Neural cell (in vitro differentiated cells): ENCODE data around the gene KRTAP9-4. TPM values are rescaled to one million over a fixed set of nuclear protein-coding genes. Genes with fewer than 3 reads are reported as not detected.
"Not testable (repeated sequence)": the region's sequence is repeated elsewhere in the genome, so short reads cannot be mapped to it uniquely, and the experiment has no call there.

Experiments used
- H2AFZ ChIP-seq: fragments of 200-600, 300-800 bp; sonication (generic), shearing (Covaris generic); 2 replicates; pipeline ENCODE4 v1.6.0; 2014; ENCODE audit warnings: low read depth, mild to moderate bottlenecking, antibody characterized with exemption, low read length, moderate library complexity
- H3F3A ChIP-seq: fragments of 200-600 bp; shearing (Covaris generic); 2 replicates; pipeline ENCODE4 v1.6.1; 2016; ENCODE audit warnings: mild to moderate bottlenecking, moderate library complexity, mixed read lengths, antibody characterized with exemption, low read length; ENCODE audit not compliant: insufficient read depth, poor library complexity, severe bottlenecking
- H3K27ac ChIP-seq: fragments of 200-600, 300-800 bp; sonication (generic), shearing (Covaris generic); 2 replicates; pipeline ENCODE4 v1.5.1; 2014; ENCODE audit warnings: mild to moderate bottlenecking, low read length, moderate library complexity
- H3K27me3 ChIP-seq: fragments of 300-800, 200-600 bp; sonication (generic), shearing (Covaris generic); 2 replicates; pipeline ENCODE4 v1.6.0; 2014; ENCODE audit warnings: mild to moderate bottlenecking, low read depth, low read length, moderate library complexity; ENCODE audit not compliant: insufficient read depth
- H3K36me3 ChIP-seq: fragments of 300-800, 200-600 bp; sonication (generic), shearing (Covaris generic); 2 replicates; pipeline ENCODE4 v1.5.1; 2014; ENCODE audit warnings: mild to moderate bottlenecking, antibody characterized with exemption, low read length, moderate library complexity; ENCODE audit not compliant: insufficient read depth
- H3K4me2 ChIP-seq: fragments of 300-800, 200-600 bp; sonication (generic), shearing (Covaris generic); 2 replicates; pipeline ENCODE4 v1.6.0; 2014; ENCODE audit warnings: mild to moderate bottlenecking, low read length
- H3K4me3 ChIP-seq: fragments of 300-800, 200-600 bp; sonication (generic), shearing (Covaris generic); 2 replicates; pipeline ENCODE4 v1.5.1; 2014; ENCODE audit warnings: mild to moderate bottlenecking, low read length, moderate library complexity
- H3K79me2 ChIP-seq: fragments of 200-600 bp; shearing (Covaris generic); replicated peaks from 2 replicates; pipeline ENCODE4 v1.6.0; 2014; ENCODE audit warnings: mild to moderate bottlenecking, low read length, moderate library complexity; ENCODE audit not compliant: insufficient read depth
- H3K9ac ChIP-seq: fragments of 300-800, 200-600 bp; sonication (generic), shearing (Covaris generic); 2 replicates; pipeline ENCODE4 v1.6.1; 2016; ENCODE audit warnings: mild to moderate bottlenecking, low read length, mixed read lengths
- H3K9me2 ChIP-seq: fragments of 200-600 bp; shearing (Covaris generic); 2 replicates; pipeline ENCODE4 v1.6.1; 2016; ENCODE audit warnings: mild to moderate bottlenecking, low read length, mixed read lengths; ENCODE audit not compliant: insufficient read depth
- H3K9me3 ChIP-seq: fragments of 200-600, 300-800 bp; sonication (generic), shearing (Covaris generic); 2 replicates; pipeline ENCODE4 v1.6.1; 2016; ENCODE audit warnings: mild to moderate bottlenecking, mixed run types, low read length, moderate library complexity, mixed read lengths
- H4K20me1 ChIP-seq: fragments of 200-600 bp; shearing (Covaris generic); 2 replicates; pipeline ENCODE4 v1.6.1; 2016; ENCODE audit warnings: mild to moderate bottlenecking, mixed run types; ENCODE audit not compliant: insufficient read depth
- EP300 ChIP-seq: fragments of 450-650 bp; conservative IDR thresholded peaks from 2 replicates; pipeline ENCODE4 v1.6.1; 2014; ENCODE audit warnings: antibody characterized with exemption, mild to moderate bottlenecking, moderate library complexity; ENCODE audit not compliant: poor library complexity, severe bottlenecking
- EZH2 ChIP-seq: fragments of 200-600, 300-800 bp; shearing (Covaris generic), sonication (generic); IDR thresholded peaks from 2 replicates; pipeline ENCODE4 v1.6.1; 2014; ENCODE audit warnings: antibody characterized with exemption, low read length, borderline replicate concordance, mild to moderate bottlenecking; ENCODE audit not compliant: insufficient read depth, poor library complexity, severe bottlenecking
- POLR2AphosphoS5 ChIP-seq: IDR thresholded peaks from 2 replicates; pipeline ENCODE4 v1.6.1; 2012
- RAD21 ChIP-seq: fragments of 450-650 bp; conservative IDR thresholded peaks from 2 replicates; pipeline ENCODE4 v1.6.1; 2014; ENCODE audit warnings: antibody characterized with exemption, mild to moderate bottlenecking, moderate library complexity
- SMC3 ChIP-seq: fragments of 450-650 bp; conservative IDR thresholded peaks from 2 replicates; pipeline ENCODE4 v1.6.1; 2014; ENCODE audit warnings: antibody characterized with exemption, mild to moderate bottlenecking, moderate library complexity; ENCODE audit not compliant: poor library complexity
- TAF1 ChIP-seq: IDR thresholded peaks from 2 replicates; pipeline ENCODE4 v1.6.1; 2012; ENCODE audit warnings: low read depth
- polyA plus RNA-seq: library from polyadenylated mRNA; depleted of rRNA; stranded (reverse); fragments of >200 nt; gene quantifications from 2 replicates; pipeline ENCODE4 v1.2.3, GENCODE V29; 2014
- TF ChIP-seq, protein P1 (sequence below): fragments of 450-650 bp; IDR thresholded peaks from 2 replicates; pipeline ENCODE4 v1.5.1; 2014; ENCODE audit warnings: antibody characterized with exemption, mild to moderate bottlenecking, moderate library complexity; ENCODE audit not compliant: poor library complexity, severe bottlenecking

The KRTAP9-4 gene
- polyA plus RNA-seq, 1 donor from 2014 or later = not detected

DNA sequence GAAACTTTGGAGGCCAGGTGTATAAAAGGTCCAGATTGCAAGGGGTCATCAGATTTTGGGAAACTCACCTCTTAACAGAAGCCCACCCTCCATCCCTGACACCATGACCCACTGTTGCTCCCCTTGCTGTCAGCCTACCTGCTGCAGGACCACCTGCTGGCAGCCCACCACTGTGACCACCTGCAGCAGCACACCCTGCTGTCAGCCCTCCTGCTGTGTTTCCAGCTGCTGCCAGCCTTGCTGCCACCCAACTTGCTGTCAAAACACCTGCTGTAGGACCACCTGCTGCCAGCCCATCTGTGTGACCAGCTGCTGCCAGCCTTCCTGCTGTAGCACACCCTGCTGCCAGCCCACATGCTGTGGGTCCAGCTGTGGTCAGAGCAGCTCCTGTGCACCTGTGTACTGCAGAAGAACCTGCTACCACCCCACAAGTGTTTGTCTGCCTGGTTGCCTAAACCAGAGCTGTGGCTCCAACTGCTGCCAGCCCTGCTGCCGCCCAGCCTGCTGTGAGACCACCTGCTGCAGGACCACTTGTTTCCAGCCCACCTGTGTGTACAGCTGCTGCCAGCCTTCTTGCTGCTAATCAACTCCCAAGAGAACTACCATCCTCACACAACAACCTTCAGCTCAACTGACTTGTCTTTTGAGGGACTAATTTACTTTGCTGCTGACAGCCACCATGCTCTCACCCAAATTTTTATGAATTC is 16.9 kb upstream of the KRTAP9-4 start, which contains the start of gene KRTAP9-3:
TSS of gene KRTAP9-3 (plus strand) at position 51 of the 707 bp plus-strand sequence. CDS start at position 104, 53 bp downstream.
- not testable (repeated sequence) for H3K9me2 ChIP-seq, H3K36me3 ChIP-seq, H2AFZ ChIP-seq, H3K9me3 ChIP-seq, H3K79me2 ChIP-seq, H3K9ac ChIP-seq, H4K20me1 ChIP-seq, H3F3A ChIP-seq, H3K4me3 ChIP-seq, H3K4me2 ChIP-seq, H3K27me3 ChIP-seq, H3K27ac ChIP-seq

DNA sequence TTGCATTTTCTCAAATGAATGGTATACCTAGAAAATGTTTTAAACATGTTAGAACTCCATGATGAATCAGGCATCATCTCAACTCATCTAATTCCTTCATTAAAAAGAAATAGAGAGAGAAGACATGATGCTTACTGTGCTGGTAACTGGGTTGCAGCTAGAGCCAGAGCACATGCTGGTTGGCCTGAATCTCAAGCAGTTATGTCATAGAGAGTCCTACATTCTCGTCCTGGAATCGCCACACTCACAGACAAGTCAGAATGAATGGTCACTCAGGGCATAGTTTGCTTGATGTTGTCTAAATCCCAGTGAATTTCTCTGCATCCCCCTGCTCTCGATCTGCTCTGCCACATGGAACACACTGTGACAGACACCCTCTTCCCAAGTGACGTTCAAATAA is 12.4 kb upstream of the KRTAP9-4 start:
- not testable (repeated sequence) for H3K79me2 ChIP-seq, H3K9me3 ChIP-seq, H3K4me2 ChIP-seq, H4K20me1 ChIP-seq, H3K36me3 ChIP-seq, H3K27me3 ChIP-seq, H3K27ac ChIP-seq, H3F3A ChIP-seq, H3K4me3 ChIP-seq, H2AFZ ChIP-seq, H3K9me2 ChIP-seq, H3K9ac ChIP-seq

DNA sequence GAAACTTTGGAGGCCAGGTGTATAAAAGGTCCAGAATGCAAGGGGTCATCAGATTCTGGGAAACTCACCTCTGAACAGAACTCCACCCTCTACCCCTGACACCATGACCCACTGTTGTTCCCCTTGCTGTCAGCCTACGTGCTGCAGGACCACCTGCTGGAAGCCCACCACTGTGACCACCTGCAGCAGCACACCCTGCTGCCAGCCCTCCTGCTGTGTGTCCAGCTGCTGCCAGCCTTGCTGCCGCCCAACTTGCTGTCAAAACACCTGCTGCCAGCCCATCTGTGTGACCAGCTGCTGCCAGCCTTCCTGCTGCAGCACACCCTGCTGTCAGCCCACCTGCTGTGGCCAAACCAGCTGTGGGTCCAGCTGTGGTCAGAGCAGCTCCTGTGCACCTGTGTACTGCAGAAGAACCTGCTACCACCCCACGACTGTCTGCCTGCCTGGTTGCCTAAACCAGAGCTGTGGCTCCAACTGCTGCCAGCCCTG is 11.5 kb upstream of the KRTAP9-4 start, which contains the start of gene KRTAP9-8:
TSS of gene KRTAP9-8 (plus strand) at position 51 of the 489 bp plus-strand sequence. CDS start at position 104, 53 bp downstream.
- H3F3A ChIP-seq, H3K36me3 ChIP-seq, H3K4me2 ChIP-seq, H3K9ac ChIP-seq, H4K20me1 ChIP-seq, H3K27ac ChIP-seq, H3K4me3 ChIP-seq, H3K9me2 ChIP-seq, H3K9me3 ChIP-seq, H3K79me2 ChIP-seq, H3K27me3 ChIP-seq, H2AFZ ChIP-seq: not testable (repeated sequence)

DNA sequence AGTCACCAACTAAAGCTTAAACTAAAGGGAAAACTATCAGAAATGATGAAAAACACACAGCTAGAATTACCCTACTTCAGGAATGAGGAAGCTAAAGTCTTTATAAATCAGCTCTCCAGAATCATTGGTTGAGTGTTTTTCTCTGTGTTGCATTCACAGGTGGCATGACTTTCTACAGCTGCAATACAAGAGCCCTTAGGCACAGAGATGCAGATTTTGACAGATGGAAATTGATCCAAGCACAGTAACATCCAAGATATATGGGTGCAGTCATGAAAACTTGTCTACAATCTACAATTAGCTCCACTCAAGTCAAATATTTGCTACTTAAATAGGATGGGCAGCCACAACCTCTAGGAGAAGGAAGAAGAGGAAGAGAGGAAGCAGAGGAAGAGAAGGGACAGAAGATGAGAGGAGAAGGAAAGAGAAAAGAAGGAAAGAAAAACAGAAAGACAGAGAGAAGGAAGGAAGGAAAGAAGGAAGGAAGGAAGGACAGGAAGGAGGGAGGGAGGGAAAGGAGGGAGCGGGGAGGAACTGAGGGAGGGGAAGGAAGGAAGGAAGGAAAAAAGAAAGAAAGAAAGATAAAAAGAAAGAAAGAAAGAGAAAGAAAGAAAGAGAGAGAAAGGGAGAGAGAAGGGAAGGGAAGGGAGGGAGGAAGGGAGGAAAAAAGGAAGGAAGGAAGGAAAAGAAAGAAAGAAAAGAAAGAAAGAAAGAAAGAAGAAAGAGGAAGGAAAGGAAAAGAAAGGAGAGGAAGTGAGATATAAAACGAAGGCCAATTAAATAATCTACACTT is 2.3 kb upstream of the KRTAP9-4 start:
- not testable (repeated sequence) for H2AFZ ChIP-seq, H3K4me3 ChIP-seq, H3K4me2 ChIP-seq, H4K20me1 ChIP-seq, H3K9ac ChIP-seq, H3K9me3 ChIP-seq, H3K27me3 ChIP-seq, H3K36me3 ChIP-seq, H3K79me2 ChIP-seq, H3K9me2 ChIP-seq, H3K27ac ChIP-seq, H3F3A ChIP-seq

DNA sequence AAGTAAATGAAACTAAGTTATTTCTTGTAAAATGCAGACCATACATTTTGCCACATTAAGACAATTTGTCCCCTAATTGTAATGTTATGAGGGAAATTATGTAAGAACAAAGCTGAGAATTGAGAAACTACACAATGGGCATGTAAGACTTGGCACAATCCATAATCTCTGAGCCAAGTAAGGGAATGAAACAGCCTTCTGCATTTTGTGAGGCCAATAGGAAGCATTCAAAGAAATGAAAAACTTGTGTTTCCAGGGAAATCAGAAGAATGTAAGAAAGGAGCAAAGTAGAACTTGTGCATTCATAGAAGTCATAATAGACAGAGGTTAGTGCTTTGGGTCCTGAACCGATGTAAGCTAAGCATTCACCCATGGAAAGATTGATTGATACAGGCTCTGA is 1.8 kb downstream of the KRTAP9-4 start:
- H3F3A ChIP-seq = no peaks in the 10 kb centered on the region
- no peak overlapping the region for H3K9ac ChIP-seq
- no peak overlapping the region for H2AFZ ChIP-seq
- no peaks in the 10 kb centered on the region for H3K27me3 ChIP-seq
- no peaks in the 10 kb centered on the region for H3K36me3 ChIP-seq
- H3K9me2 ChIP-seq = no peaks in the 10 kb centered on the region
- no peak overlapping the region for H3K4me2 ChIP-seq
- H4K20me1 ChIP-seq = no peaks in the 10 kb centered on the region
- H3K9me3 ChIP-seq = no peaks in the 10 kb centered on the region
- no peaks in the 10 kb centered on the region for H3K79me2 ChIP-seq
- H3K4me3 ChIP-seq = no peak overlapping the region
- no peak overlapping the region for H3K27ac ChIP-seq
- no peak for TF ChIP-seq POLR2AphosphoS5
- TF ChIP-seq RAD21 = no peak
- TF ChIP-seq, protein P1, sequence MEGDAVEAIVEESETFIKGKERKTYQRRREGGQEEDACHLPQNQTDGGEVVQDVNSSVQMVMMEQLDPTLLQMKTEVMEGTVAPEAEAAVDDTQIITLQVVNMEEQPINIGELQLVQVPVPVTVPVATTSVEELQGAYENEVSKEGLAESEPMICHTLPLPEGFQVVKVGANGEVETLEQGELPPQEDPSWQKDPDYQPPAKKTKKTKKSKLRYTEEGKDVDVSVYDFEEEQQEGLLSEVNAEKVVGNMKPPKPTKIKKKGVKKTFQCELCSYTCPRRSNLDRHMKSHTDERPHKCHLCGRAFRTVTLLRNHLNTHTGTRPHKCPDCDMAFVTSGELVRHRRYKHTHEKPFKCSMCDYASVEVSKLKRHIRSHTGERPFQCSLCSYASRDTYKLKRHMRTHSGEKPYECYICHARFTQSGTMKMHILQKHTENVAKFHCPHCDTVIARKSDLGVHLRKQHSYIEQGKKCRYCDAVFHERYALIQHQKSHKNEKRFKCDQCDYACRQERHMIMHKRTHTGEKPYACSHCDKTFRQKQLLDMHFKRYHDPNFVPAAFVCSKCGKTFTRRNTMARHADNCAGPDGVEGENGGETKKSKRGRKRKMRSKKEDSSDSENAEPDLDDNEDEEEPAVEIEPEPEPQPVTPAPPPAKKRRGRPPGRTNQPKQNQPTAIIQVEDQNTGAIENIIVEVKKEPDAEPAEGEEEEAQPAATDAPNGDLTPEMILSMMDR = no peak
- TF ChIP-seq EZH2 = no peak
- no peak for TF ChIP-seq TAF1
- no peak for TF ChIP-seq SMC3
- TF ChIP-seq EP300 = no peak
